H1 (cell line): Measurements from ENCODE around the gene ADRM1. TPM values are rescaled to one million over a fixed set of nuclear protein-coding genes. Genes with fewer than 3 reads are reported as not detected.

Experiments used
- CTCF ChIA-PET: fragments of 300-600 bp; sonication (Branson Sonifier 250); formaldehyde crosslinking; loops from one replicate; lab custom pipeline; 2021; ENCODE audit not compliant: partially characterized antibody; lab: Charles Lee
- POLR2A ChIA-PET: fragments of 300-600 bp; sonication (Branson Sonifier 250); formaldehyde crosslinking; loops from one replicate; lab custom pipeline; 2021; ENCODE audit warnings: inconsistent platforms; ENCODE audit not compliant: partially characterized antibody; lab: Charles Lee
- DNase-seq, 2 experiments: peaks; one replicate each; pipeline versions ENCODE4 v3.0.0 to v3.0.0-alpha.2; 2010 to 2022; ENCODE audit warnings: low spot score in 2 of 2, low read depth in 1 of 2, mixed read lengths in 1 of 2
- FAIRE-seq: peaks from 2 replicates; lab custom pipeline; 2011; peaks lifted over from hg19 to GRCh38; lab: Jason Lieb, UNC
- H2AFZ ChIP-seq: 2 replicates; pipeline ENCODE4 v1.8.1; 2012; ENCODE audit warnings: low read length, inconsistent platforms
- H2AK5ac ChIP-seq: 2 replicates; pipeline ENCODE4 v1.6.1; 2013; ENCODE audit warnings: low read depth, low read length
- H2BK120ac ChIP-seq: replicated peaks from 2 replicates; pipeline ENCODE3; 2013; ENCODE audit warnings: low read depth, low read length, inconsistent platforms
- H2BK12ac ChIP-seq: 2 replicates; pipeline ENCODE4 v1.6.1; 2013; ENCODE audit warnings: low read depth, low read length
- H2BK15ac ChIP-seq: 2 replicates; pipeline ENCODE4 v1.6.1; 2013; ENCODE audit warnings: low read length
- H2BK20ac ChIP-seq: 2 replicates; pipeline ENCODE4 v1.6.1; 2013; ENCODE audit warnings: low read length
- H2BK5ac ChIP-seq: 2 replicates; pipeline ENCODE4 v1.6.1; 2013; ENCODE audit warnings: low read depth, low read length
- H3K14ac ChIP-seq: 2 replicates; pipeline ENCODE4 v1.6.1; 2013; ENCODE audit warnings: inconsistent platforms; ENCODE audit not compliant: insufficient read length
- H3K18ac ChIP-seq: 2 replicates; pipeline ENCODE4 v1.6.1; 2013; ENCODE audit warnings: low read length; ENCODE audit errors: extremely low read depth
- H3K23ac ChIP-seq: 2 replicates; pipeline ENCODE4 v1.6.1; 2013; ENCODE audit warnings: inconsistent platforms; ENCODE audit not compliant: insufficient read length
- H3K23me2 ChIP-seq: 2 replicates; pipeline ENCODE4 v1.6.1; 2013; ENCODE audit warnings: low read depth, low read length
- H3K27ac ChIP-seq: 2 replicates; pipeline ENCODE4 v1.6.1; 2011; ENCODE audit warnings: low read depth, low read length, inconsistent platforms
- H3K27me3 ChIP-seq, 4 experiments: replicated peaks in 1 of 4; 1 replicate in 1 of 4; 2 replicates in 3 of 4; pipeline versions ENCODE4 v1.6.1 to v1.8.1; 2011 to 2013; ENCODE audit warnings: low read length in 3 of 4, mild to moderate bottlenecking in 3 of 4, inconsistent platforms in 2 of 4, mixed read lengths in 2 of 4, moderate library complexity in 1 of 4; ENCODE audit not compliant: control insufficient read depth in 3 of 4, insufficient read depth in 3 of 4; ENCODE audit errors: extremely low read depth in 1 of 4
- H3K36me3 ChIP-seq, 4 experiments: 2 replicates each; pipeline versions ENCODE4 v1.6.1 to v1.8.1; 2011 to 2013; ENCODE audit warnings: mild to moderate bottlenecking in 4 of 4, low read length in 3 of 4, moderate library complexity in 2 of 4, control low read depth in 1 of 4, inconsistent platforms in 1 of 4; ENCODE audit not compliant: insufficient read depth in 4 of 4, control insufficient read depth in 2 of 4
- H3K4ac ChIP-seq: replicated peaks from 2 replicates; pipeline ENCODE3; 2013; ENCODE audit warnings: low read length, low read depth, mixed read lengths, inconsistent platforms; ENCODE audit not compliant: insufficient read length
- H3K4me1 ChIP-seq, 4 experiments: replicated peaks in 1 of 4; 1 replicate in 1 of 4; 2 replicates in 3 of 4; pipeline versions ENCODE4 v1.6.1 to v1.8.1; 2011 to 2013; ENCODE audit warnings: low read length in 3 of 4, inconsistent platforms in 2 of 4, mixed read lengths in 1 of 4; ENCODE audit not compliant: insufficient read depth in 4 of 4, control insufficient read depth in 3 of 4
- H3K4me2 ChIP-seq, 2 experiments: 2 replicates each; pipeline versions ENCODE4 v1.6.1 to v1.8.1; 2011 to 2013; ENCODE audit warnings: low read depth in 2 of 2, low read length in 2 of 2, control low read depth in 1 of 2, inconsistent platforms in 1 of 2, mild to moderate bottlenecking in 1 of 2; ENCODE audit not compliant: insufficient read depth in 1 of 2
- H3K4me3 ChIP-seq, 4 experiments: fragments of 200-600, 300-600 bp in 1 of 4; sonication (generic), shearing (Covaris generic), sonication (Bioruptor Twin) in 1 of 4; 2 replicates each; pipeline versions ENCODE4 v1.5.1 to v1.8.1; 2011 to 2016; ENCODE audit warnings: low read length in 4 of 4, low read depth in 3 of 4, control low read depth in 2 of 4, inconsistent platforms in 2 of 4, mild to moderate bottlenecking in 2 of 4, mixed read lengths in 1 of 4, moderate library complexity in 1 of 4; ENCODE audit not compliant: insufficient read depth in 2 of 4; ENCODE audit errors: extremely low read depth in 1 of 4
- H3K56ac ChIP-seq: replicated peaks from 2 replicates; pipeline ENCODE3; 2013; ENCODE audit warnings: low read depth, mild to moderate bottlenecking, mixed read lengths, low read length, inconsistent platforms; ENCODE audit not compliant: insufficient read length
- H3K79me1 ChIP-seq: 2 replicates; pipeline ENCODE4 v1.6.1; 2013; ENCODE audit warnings: low read depth, low read length, control low read depth
- H3K79me2 ChIP-seq, 2 experiments: 2 replicates each; pipeline versions ENCODE4 v1.6.1 to v1.8.1; 2012 to 2013; ENCODE audit warnings: low read length in 2 of 2, mild to moderate bottlenecking in 2 of 2, inconsistent platforms in 1 of 2; ENCODE audit not compliant: insufficient read depth in 2 of 2, control insufficient read depth in 1 of 2
- H3K9ac ChIP-seq, 4 experiments: replicated peaks in 1 of 4; 1 replicate in 1 of 4; 2 replicates in 3 of 4; pipeline versions ENCODE4 v1.6.1 to v1.8.1; 2011 to 2013; ENCODE audit warnings: low read depth in 3 of 4, low read length in 3 of 4, control low read depth in 2 of 4, mild to moderate bottlenecking in 2 of 4, moderate library complexity in 2 of 4, inconsistent platforms in 1 of 4; ENCODE audit errors: extremely low read depth in 1 of 4
- H3K9me3 ChIP-seq, 2 experiments: 2 replicates each; pipeline versions ENCODE4 v1.6.1 to v1.8.1; 2012 to 2013; ENCODE audit warnings: mild to moderate bottlenecking in 2 of 2, moderate library complexity in 2 of 2, control low read depth in 1 of 2, inconsistent platforms in 1 of 2, low read depth in 1 of 2, low read length in 1 of 2, mixed read lengths in 1 of 2; ENCODE audit not compliant: insufficient read depth in 2 of 2
- H4K20me1 ChIP-seq, 2 experiments: replicated peaks in 1 of 2; 2 replicates each; pipeline versions ENCODE3 to v1.8.1; 2011 to 2013; ENCODE audit warnings: inconsistent platforms in 2 of 2, low read length in 2 of 2, mild to moderate bottlenecking in 1 of 2; ENCODE audit not compliant: insufficient read depth in 2 of 2, control insufficient read depth in 1 of 2
- H4K5ac ChIP-seq: 2 replicates; pipeline ENCODE4 v1.6.1; 2013; ENCODE audit warnings: low read length, low read depth, mixed read lengths, inconsistent platforms; ENCODE audit not compliant: insufficient read length
- H4K8ac ChIP-seq: 2 replicates; pipeline ENCODE4 v1.8.0; 2013; ENCODE audit warnings: mild to moderate bottlenecking, moderate library complexity, low read length, inconsistent platforms; ENCODE audit not compliant: insufficient read depth; ENCODE audit errors: extremely low read depth
- H4K91ac ChIP-seq: replicated peaks from 2 replicates; pipeline ENCODE3; 2013; ENCODE audit warnings: low read length, mixed read lengths, inconsistent platforms; ENCODE audit not compliant: insufficient read length
- CEBPB ChIP-seq: IDR thresholded peaks from 2 replicates; pipeline ENCODE4 v1.6.1; 2012; ENCODE audit warnings: low read depth, low read length
- CHD2 ChIP-seq: IDR thresholded peaks from 2 replicates; pipeline ENCODE4 v1.6.1; 2012; ENCODE audit warnings: low read length, improper control_type of control experiment
- JUN ChIP-seq: IDR thresholded peaks from 2 replicates; pipeline ENCODE4 v1.6.1; 2011; ENCODE audit warnings: low read depth, mild to moderate bottlenecking, improper control_type of control experiment, low read length
- KDM5A ChIP-seq: fragments of 200-600 bp; IDR thresholded peaks from 2 replicates; pipeline ENCODE4 v1.7.1; 2012; ENCODE audit warnings: mild to moderate bottlenecking, low read length, inconsistent platforms, mixed read lengths
- POLR2AphosphoS5 ChIP-seq: IDR thresholded peaks from 2 replicates; pipeline ENCODE4 v1.6.1; 2011; ENCODE audit warnings: low read depth, low read length
- POU5F1 ChIP-seq: IDR thresholded peaks from 2 replicates; pipeline ENCODE4 v1.6.1; 2011; ENCODE audit warnings: low read depth, mild to moderate bottlenecking, low read length, moderate library complexity
- SIN3A ChIP-seq, 2 experiments: IDR thresholded peaks in 1 of 2; conservative IDR thresholded peaks in 1 of 2; 2 replicates each; pipeline ENCODE4 v1.6.1; 2011 to 2012; ENCODE audit warnings: low read length in 2 of 2, improper control_type of control experiment in 1 of 2, low read depth in 1 of 2, mild to moderate bottlenecking in 1 of 2
- TBP ChIP-seq: IDR thresholded peaks from 2 replicates; pipeline ENCODE4 v1.6.1; 2011; ENCODE audit warnings: low read depth, low read length, improper control_type of control experiment
- TCF12 ChIP-seq: IDR thresholded peaks from 2 replicates; pipeline ENCODE4 v1.6.1; 2011; ENCODE audit warnings: low read depth, mild to moderate bottlenecking, low read length
- TEAD4 ChIP-seq: IDR thresholded peaks from 2 replicates; pipeline ENCODE4 v1.6.1; 2012; ENCODE audit warnings: low read depth, low read length, inconsistent platforms, mixed read lengths
- WGBS, 2 experiments: shearing (Covaris generic) in 1 of 2; methylation state at CpG; one replicate each; pipeline versions ENCODE4 v1.1.6 to v1.1.7; 2013 to 2015; ENCODE audit warnings: low lambda C conversion rate in 2 of 2, mixed read lengths in 2 of 2, inconsistent platforms in 1 of 2, low coverage in 1 of 2, missing lambda C conversion rate in 1 of 2; ENCODE audit not compliant: insufficient replicate concordance in 2 of 2, insufficient coverage in 1 of 2, insufficient read length in 1 of 2; ENCODE audit errors: extremely low coverage in 1 of 2, missing lambda C conversion rate in 1 of 2; 5-methylcytosine and 5-hydroxymethylcytosine counted together
- polyA plus RNA-seq, 7 experiments: library from polyadenylated mRNA; depleted of rRNA in 3 of 7; stranded (reverse) in 5 of 7; unstranded in 2 of 7; fragments of >200 nt in 5 of 7; fragments of 200-250 nt in 2 of 7; gene quantifications; 1 replicate in 5 of 7; 2 replicates in 1 of 7; 4 replicates in 1 of 7; pipeline versions ENCODE4 v1.2.1 to v1.2.3, GENCODE V29; 2011 to 2013; ENCODE audit warnings: missing spikeins in 2 of 7, mixed read lengths in 2 of 7
- total RNA-seq: library from RNA; stranded (reverse); fragmentation: NEBNext Ultra II Directional; extraction: Animal tissue kit (Norgen Biotek cat#: 25700); gene quantifications from 2 replicates; pipeline ENCODE4 v1.2.1, GENCODE V29; 2021
- TF ChIP-seq, protein P1 (sequence below): IDR thresholded peaks from 2 replicates; pipeline ENCODE4 v1.6.1; 2011; ENCODE audit warnings: low read depth, mild to moderate bottlenecking, low read length; ENCODE audit not compliant: insufficient read depth
- TF ChIP-seq, protein P2 (sequence below): IDR thresholded peaks from 2 replicates; pipeline ENCODE4 v1.6.1; 2012; ENCODE audit warnings: inconsistent platforms

ADRM1 gene
- total and polyA plus RNA-seq, 2 of the 8 experiments (the other 6 are each of a cell fraction or from before 2014, with no cell fraction given): 126 to 214 TPM

DNA sequence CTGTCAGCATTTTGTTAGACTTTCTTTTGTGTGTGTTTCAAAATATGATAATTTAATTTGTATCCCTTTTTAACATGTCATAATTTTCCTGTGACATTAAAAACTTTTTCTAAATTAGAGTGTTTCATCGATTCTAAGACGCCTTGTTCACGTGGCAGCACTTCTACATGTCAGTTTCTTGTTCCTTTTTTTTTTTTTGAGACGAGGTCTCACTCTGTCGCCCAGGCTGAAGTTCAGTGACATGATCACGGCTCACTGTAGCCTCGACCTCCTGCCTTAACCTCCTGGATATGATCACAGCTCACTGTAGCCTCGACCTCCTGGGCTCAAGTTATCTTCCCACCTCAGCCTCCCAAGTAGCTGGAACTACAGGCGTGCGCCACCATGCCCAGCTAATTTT is 27.6 kb upstream of the ADRM1 start:
- no peaks in the 10 kb centered on the region for H3K9me3 ChIP-seq
- peaks cover 3% of the 10 kb centered on the region; the same call in 1 of the 2 replicates for H3K23me2 ChIP-seq
- H4K20me1 ChIP-seq: peaks cover 5 to 10% of the 10 kb centered on the region in 2 experiments
- H2AFZ ChIP-seq: no peak overlapping the region
- H4K8ac ChIP-seq: no peak overlapping the region
- ChIA-PET POLR2A (no interaction called here), CTCF (interaction anchor here (1.6 kb wide), 1 partner anchor 20 kb away, joined by 4 read pairs; no protein-coding TSS in a partner anchor)
- H2BK5ac ChIP-seq: no peak overlapping the region
- no peak overlapping the region for H4K91ac ChIP-seq
- H2BK15ac ChIP-seq: no peak overlapping the region
- H3K4ac ChIP-seq: no peak overlapping the region
- no peaks in the 10 kb centered on the region for H3K27me3 ChIP-seq
- no peaks in the 10 kb centered on the region for H3K4me1 ChIP-seq
- H2BK20ac ChIP-seq: no peak overlapping the region
- H3K36me3 ChIP-seq: peaks cover 3 to 21% (median 12%) of the 10 kb centered on the region in 4 experiments; a peak in 5 of 8 replicates
- no peak overlapping the region for H3K4me3 ChIP-seq
- H2BK12ac ChIP-seq: no peak overlapping the region
- H3K56ac ChIP-seq: no peak overlapping the region
- TF ChIP-seq TBP (no peak), CEBPB (no peak), CHD2 (no peak), KDM5A (no peak), POLR2AphosphoS5 (no peak), POU5F1 (no peak), JUN (no peak), TEAD4 (no peak), SIN3A (conservative IDR thresholded peaks at IDR 0.05 in 1 of 2, IDR thresholded peaks at IDR 0.05 in 1 of 2; ENCODE audit: low read depth in 1 of 2, low read length in 2 of 2) (no peak), TCF12 (no peak)
- TF ChIP-seq, protein P1, sequence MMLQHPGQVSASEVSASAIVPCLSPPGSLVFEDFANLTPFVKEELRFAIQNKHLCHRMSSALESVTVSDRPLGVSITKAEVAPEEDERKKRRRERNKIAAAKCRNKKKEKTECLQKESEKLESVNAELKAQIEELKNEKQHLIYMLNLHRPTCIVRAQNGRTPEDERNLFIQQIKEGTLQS: no peak
- TF ChIP-seq, protein P2, sequence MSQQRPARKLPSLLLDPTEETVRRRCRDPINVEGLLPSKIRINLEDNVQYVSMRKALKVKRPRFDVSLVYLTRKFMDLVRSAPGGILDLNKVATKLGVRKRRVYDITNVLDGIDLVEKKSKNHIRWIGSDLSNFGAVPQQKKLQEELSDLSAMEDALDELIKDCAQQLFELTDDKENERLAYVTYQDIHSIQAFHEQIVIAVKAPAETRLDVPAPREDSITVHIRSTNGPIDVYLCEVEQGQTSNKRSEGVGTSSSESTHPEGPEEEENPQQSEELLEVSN: no peak
- H2BK120ac ChIP-seq: no peak overlapping the region
- no peak overlapping the region for H4K5ac ChIP-seq
- no peak overlapping the region for H3K14ac ChIP-seq
- 93% methylated on average over 9 of the region's 10 CpGs; no CpG with 5 or more reads in 1 of the 2 experiments for WGBS, 2 experiments
- H3K23ac ChIP-seq: no peak overlapping the region
- no peak overlapping the region for H3K4me2 ChIP-seq
- H3K27ac ChIP-seq: no peak overlapping the region
- DNase-seq: no peak
- no peak overlapping the region for H2AK5ac ChIP-seq
- H3K18ac ChIP-seq: no peak overlapping the region
- no peaks in the 10 kb centered on the region for H3K79me2 ChIP-seq
- no peak for FAIRE-seq
- H3K79me1 ChIP-seq: no peaks in the 10 kb centered on the region
- H3K9ac ChIP-seq: no peak overlapping the region
